NCI-H2196 treated with DMSO at 0.1 percent for 48 hours (cell line): Measurements from ENCODE around the gene FBXW9.
"Not testable (repeated sequence)": the region's sequence is repeated elsewhere in the genome, so short reads cannot be mapped to it uniquely, and the experiment has no call there.

Source experiments
- DNase-seq: peaks from one replicate; lab custom pipeline; 2025; ENCODE audit not compliant: unreplicated experiment; lab: John Stamatoyannopoulos, UW

FBXW9 gene

GRCh38 chr19:12696366-12697335, at the start of gene FBXW9:
Gene FBXW9 (minus strand): TSS chr19:12696631. CDS start chr19:12696581, 50 bp downstream.
- peak; percentile 68 for DNase-seq

- DNase-seq: no peak
Observed at GRCh38 chr19:12745166-12745897, 48.9 kb upstream of the FBXW9 start.

GRCh38 chr19:12737835-12738351, 41.5 kb upstream of the FBXW9 start:
- DNase-seq: no peak

GRCh38 chr19:12736995-12737834, 40.8 kb upstream of the FBXW9 start, which contains the start of gene GET3:
Gene GET3 (plus strand): TSS chr19:12737497. CDS start chr19:12737506, 9 bp downstream.
- DNase-seq: peak; percentile 99

- DNase-seq: no peak
Observed at GRCh38 chr19:12733369-12734214, 37.2 kb upstream of the FBXW9 start.

- DNase-seq: no peak
Observed at GRCh38 chr19:12731337-12731736, 34.9 kb upstream of the FBXW9 start.

- DNase-seq: no peak
Observed at GRCh38 chr19:12730064-12730463, 33.6 kb upstream of the FBXW9 start.

GRCh38 chr19:12727745-12728433, 31.5 kb upstream of the FBXW9 start:
- DNase-seq: no peak

GRCh38 chr19:12726988-12727316, 30.5 kb upstream of the FBXW9 start:
- no peak for DNase-seq

- not testable (repeated sequence) for DNase-seq
Observed at GRCh38 chr19:12725612-12726011, 29.2 kb upstream of the FBXW9 start.

- DNase-seq: peak; percentile 69
Observed at GRCh38 chr19:12723641-12724426, 27.4 kb upstream of the FBXW9 start, which contains the start of gene TNPO2. Gene TNPO2 (minus strand): TSS chr19:12723932. CDS start chr19:12720977, 2,955 bp downstream.

- DNase-seq: no peak
Observed at GRCh38 chr19:12723381-12723640, 26.9 kb upstream of the FBXW9 start.

GRCh38 chr19:12722566-12723380, 26.3 kb upstream of the FBXW9 start:
- peak; percentile 92 for DNase-seq

GRCh38 chr19:12721656-12722565, 25.5 kb upstream of the FBXW9 start:
- DNase-seq: no peak

GRCh38 chr19:12720851-12721655, 24.6 kb upstream of the FBXW9 start:
- DNase-seq: no peak

GRCh38 chr19:12720296-12720695, 23.9 kb upstream of the FBXW9 start:
- no peak for DNase-seq
